HG03439 (cell line): ENCODE data around the gene SEC14L5.
A peak's percentile ranks its signal among the peaks of the same experiment; 100 is the strongest.

Experiments
- ATAC-seq: cut with Tn5 transposase; IDR thresholded peaks from one replicate; pipeline ENCODE4 v1.9.1; 2021; ENCODE audit warnings: mild to moderate bottlenecking, moderate library complexity; ENCODE audit not compliant: unreplicated experiment

The SEC14L5 gene

DNA sequence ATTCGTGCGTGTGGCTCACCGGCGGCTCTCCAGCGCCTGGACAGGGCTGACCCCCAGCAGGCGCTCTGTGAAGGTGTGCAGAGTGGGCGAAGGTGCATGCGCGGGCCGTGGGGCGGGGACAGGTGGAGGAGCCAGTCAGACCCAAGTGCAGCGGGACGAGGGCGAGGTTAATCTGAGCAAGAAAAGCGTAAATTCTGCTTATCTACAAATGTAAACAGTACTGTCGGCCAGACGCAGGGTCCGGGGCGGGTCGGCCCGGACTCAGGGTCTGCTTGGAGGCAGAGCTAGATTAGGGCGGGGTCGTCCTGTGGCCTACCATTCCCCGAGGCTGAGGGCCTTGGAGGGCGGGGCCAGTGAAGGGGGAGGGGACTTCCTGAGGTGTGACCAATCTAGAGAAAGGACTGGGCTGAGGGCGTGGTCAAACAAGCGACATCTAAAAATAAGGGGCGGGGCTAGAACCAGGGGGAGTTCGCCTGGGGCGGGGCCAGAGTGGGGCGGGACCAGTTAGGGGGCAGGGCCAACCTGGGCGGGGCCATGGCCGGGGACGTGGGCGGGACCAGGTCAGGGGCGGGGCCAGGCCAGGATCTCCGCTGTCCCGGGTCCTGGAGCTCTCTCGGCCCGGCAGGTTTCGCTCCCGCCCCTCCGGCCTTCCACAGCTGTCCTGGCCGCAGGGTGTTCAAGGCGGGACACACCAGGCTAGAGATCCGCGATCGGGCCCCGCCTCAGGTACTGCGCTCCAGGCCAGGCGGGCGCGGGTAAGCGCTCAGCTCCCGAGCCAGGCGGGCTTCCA, at the start of gene SEC14L5:
TSS of gene SEC14L5 (plus strand) at position 611 of the 790 bp plus-strand sequence. CDS start 994 bp downstream, outside the sequence.
- ATAC-seq: peak; percentile 59

DNA sequence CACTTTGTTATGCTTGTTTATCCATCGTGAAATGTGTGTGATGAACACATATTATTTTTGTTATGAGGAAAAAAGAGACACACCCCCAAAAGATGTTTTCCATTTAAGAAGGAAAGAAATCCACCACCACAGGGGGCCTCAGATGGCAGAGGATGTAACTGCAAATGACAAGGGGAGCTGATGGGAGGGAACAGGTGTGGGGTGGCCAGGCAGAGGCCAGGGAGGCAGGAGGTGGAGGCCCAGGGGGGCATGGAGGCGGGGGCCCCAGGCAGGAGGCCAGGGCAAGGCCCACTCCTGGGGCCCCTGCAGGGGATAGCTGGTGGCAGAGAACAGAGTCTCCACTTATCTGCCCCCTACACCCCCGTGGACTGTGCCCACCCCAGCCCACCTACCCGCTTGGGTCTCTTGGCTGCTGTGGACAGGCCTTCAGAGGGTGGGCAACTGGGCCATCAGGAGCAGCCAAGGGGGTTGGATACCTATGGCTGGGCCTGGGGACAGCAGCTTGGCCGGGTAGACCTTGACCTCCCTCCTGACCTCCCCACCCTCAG, 49.2 kb upstream of the SEC14L5 start:
- no peak for ATAC-seq

DNA sequence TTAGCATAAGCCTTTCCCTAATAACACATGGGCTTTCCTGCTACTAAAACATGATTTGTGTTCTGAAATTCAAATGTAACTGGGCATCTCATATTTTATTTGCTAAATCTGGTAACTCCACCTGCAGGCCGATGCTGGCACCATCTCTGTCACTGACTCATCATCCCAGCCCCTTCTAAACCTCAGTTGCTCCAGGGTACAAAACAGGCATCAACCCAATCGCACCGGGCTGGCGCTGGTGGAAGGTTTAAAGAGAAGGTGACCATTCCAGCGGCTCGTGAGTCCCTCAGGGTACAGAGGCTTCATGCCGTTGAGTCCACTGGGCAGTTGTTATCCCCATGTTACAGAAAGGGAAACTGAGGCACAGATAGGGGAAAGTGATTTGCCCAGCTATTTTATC, 48.3 kb upstream of the SEC14L5 start:
- ATAC-seq: no peak

DNA sequence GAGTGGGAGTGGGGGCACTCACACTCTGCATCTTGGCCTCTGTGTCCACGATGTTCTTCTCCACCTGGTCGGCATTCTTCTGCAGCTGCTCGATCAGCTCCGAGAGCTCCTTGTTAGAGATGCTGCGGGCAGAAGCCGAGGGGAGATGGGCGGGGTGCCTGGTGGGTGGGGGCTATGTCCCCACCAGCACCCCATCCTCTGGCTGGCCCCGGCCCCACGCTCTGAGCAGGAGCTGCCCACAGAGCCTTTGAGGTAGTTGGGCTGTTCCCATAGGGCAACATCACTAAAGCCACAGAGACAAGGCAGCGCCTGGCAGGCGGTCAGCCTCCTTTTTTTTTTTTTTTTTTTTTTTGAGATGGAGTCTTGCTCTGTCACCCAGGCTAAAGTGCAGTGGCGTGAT, 47.3 kb upstream of the SEC14L5 start:
- no peak for ATAC-seq

DNA sequence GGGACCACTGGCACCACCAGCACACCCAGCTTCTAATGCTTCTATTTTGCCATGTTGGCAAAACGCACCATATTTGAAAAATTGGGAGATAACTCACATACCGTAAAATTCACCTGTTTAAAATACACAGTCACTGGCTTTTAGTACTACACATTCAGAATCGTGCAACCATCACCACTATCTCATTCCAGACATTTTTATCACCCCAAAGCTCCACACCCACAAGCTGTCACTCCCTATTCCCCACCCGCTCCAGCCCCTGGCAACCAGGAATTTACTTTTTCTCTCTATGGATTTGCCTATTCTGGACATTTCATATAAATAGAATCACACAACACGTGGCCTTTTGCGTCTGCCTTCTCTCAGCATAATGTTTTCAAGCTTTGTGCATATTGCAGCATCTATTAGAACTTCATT, 46.2 kb upstream of the SEC14L5 start:
- ATAC-seq: no peak

DNA sequence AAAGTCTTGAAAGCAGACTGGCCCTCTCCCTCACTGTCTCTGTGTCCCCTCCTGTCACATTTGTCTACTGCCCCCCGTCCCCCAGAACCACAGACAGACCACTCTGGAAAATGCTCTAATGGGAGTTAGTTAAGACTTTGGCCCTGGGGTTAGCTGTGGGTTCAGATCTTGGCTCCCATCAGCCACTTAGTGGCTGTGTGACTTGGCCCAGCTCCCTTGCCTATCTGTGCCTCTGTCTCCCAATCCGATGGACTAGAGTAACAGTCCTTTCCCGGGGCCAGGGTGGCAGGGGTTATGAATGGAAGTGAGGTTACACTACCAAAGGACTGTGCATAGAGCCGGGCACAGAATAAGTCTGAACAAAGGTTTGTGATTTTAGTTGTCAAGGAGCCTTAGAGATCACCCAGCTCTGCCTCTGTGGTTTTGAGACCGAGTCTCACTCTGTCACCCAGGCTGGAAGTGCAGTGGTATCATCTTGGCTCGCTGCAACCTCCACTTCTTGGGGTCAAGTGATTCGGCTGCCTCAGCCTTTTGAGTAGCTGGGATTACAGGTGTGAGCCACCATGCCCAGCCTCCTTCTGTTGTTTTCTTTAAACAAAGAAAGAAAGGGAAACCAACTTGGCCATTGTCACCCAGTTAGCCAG, 44.9 kb upstream of the SEC14L5 start:
- no peak for ATAC-seq

DNA sequence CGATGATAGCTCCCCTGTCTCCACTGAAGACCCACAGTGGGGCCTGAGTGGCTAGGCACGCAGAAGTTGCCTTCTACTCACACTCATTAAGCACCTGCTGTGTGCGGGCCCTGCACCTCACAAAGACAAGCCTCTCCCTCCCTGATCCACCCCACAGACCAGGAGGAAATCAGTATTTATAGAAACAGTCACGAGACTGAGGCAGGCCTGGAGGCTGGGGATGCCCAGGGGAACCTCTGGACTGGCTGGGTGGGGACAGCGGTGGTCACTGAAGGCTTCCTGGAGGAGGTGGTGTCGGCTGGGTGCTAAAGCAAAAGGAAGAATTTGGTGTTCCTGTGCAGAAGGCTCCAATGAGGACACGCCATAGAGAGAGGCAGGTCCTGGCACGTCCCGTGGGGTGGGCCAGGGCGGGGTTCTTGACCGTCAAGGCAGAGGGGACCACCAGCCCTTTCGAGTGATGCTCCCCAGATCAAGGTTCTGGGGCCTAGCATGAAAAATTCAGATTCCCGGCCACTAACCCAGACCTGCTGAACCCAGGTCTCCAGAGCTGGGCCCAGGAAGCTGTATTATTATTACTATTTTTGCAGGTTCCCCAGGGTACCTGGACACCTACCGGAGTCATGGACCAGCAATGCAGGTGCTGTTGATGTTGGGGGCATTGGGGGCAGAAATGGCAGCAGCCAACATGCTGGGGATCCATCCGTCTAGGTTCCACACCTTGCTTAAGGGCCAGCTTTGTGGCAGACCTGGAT, 44.2 kb upstream of the SEC14L5 start:
- no peak for ATAC-seq

DNA sequence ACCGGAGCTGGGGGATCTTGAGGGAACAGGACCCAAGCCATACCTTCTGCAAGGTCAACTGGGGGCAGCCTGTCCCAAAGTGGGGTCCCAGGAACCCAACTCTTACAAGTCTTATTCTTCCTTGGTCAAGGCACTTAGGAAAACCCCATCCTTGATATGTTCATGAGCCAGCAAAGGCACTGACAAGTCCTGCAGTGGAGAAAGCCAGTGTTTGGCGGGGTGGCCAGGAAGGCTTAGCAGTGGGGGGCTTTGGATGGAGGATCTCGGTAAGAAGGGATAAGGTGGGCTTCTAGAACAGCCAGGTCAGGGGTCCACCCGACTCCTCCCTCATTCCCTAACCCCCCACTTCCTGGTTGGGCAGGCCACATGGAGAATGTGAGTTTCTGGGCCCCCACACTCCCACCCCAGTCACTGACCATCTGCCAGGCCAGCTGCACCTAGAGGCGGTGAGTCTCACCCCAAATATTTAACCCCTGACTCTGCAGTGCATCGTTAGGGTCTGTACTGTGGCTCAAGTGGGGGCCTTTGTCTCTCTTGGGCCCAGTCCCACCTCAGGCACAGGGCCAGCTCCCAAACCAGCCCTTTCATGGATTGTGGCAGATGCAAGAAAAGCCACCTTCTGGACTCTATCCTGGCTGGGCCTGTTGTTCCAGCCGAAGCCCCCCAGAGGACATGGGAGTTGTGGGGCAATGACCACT, 43.5 kb upstream of the SEC14L5 start:
- no peak for ATAC-seq

DNA sequence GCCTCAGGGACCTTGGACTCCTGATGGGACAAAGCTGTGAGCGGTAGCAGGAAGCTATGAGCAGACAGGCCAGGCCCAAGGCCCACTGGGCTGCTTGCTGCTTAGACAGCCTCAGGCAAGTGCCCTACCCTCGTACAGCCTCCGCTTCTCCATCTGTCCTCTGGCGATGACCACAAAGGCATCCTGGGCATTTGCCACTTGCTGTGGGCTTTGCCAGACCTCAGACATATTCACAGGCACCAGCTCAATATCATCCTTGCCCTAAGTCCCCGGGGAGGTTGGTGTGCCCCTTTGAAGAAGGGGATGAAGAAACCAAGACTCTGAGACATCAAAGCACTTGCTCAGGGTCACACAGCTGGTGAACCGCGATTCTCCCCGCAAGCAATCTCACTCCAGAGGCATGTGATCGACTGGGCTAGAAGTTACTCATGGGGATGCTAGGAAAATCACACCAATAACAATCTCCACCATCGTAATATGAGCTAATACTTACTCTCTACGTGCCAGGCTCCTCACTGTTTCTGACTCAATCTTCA, 42.8 kb upstream of the SEC14L5 start:
- no peak for ATAC-seq

DNA sequence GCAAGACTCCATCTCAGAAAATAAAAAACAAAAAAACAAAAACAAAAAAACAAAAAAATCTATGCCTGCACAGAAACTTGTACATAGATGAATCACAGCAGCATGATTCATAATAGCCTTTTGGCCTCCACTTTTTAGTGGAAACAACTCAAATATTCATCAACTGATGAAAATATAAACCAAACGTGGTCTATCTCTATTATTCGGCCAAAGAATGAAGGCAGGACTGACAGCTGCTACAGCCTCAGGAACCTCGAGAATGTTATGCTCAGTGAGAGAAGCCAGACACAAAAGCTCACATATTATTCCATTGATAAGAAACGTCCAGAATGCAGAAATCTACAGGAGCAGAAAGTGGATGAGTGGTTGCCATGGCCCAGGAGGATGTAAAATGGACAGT, 41.0 kb upstream of the SEC14L5 start:
- no peak for ATAC-seq

DNA sequence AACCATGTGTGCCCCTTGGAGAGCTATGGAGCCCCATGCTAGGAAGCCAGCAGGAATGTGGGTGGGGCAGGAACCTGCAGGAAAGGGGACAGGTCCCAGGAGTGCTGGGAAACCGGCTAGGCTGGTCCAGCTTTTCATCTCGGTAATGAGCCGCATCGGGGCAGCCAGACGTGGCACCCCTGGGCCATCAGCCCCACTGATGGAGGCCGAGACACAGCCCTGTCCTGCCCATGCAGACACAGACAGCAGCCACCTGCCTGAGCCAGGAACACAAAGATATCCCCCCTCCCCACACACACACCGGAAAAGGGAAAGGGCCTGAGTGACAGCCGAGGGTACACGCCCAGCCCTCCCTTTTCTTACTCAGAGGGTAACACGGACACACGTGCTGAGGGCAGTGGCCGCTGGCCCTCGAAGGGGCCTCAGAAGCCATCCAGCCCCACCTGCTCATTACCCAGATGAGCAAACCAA, 39.3 kb upstream of the SEC14L5 start:
- ATAC-seq: no peak

DNA sequence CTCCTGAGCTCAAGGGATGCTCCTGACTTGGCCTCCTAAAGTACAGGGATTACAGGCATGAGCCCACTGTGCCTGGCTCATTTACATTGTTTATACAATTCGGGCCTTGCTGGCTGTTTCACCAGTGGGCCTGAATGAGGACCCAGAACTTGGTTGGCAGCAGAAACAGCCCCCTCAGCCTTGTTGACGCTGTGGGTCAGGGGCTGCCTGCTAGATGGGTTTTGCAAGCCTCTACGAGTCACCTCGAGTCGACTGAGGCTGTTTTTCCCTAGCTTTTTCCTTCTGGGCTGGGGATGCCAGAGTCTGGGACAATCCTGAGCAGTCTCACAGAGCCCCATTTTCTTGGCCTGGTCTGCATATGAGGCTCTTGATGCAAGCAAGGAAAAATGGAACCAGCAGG, 37.3 kb upstream of the SEC14L5 start:
- no peak for ATAC-seq

DNA sequence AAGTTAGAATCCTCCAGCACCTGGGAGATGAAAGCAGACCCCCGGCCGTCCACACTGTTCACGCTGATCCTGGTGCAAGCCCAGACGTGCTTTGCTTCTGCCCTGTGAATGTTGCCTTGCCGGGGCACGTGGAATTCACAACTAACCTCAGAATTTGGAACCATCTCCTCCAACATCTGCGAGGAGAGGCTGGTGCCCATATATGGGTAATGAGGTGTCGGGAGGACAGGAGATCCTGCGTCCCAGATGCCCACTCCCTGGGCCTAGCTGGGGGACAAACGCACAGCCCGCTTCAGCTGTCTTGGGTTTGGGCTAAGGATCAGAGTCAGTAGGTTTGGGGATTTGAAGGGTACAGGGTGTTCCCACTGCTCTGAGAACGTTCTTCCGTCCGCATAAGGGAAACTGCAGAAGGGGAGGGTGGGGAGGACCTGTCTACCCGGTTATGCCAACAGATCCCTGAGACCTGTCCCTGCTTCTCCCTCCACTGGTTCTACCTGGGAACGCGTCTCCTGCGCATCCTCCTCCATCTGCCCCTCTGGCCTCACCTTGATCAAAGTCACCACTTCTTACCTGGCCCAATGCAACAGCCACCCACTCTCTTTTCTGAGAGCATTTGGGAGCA, 35.3 kb upstream of the SEC14L5 start:
- no peak for ATAC-seq

DNA sequence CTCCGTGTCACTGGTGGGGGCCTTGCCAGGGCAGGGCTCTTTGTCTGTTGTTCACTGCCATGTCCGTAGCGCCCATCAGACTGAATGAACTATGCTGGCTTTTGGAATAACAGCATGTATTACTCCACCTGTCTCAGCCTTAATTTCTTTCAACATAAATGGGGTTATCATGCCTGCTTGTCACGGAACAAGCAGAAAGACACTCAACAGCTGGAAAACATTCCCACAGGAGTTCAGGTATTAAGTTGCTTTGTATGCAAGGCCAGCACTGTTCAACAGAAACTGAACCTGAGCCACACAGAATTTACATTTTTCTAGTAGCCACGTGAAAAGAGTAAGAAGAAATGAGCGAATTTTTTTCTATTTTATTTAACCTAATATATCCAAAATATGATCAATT, 34.3 kb upstream of the SEC14L5 start:
- ATAC-seq: no peak

DNA sequence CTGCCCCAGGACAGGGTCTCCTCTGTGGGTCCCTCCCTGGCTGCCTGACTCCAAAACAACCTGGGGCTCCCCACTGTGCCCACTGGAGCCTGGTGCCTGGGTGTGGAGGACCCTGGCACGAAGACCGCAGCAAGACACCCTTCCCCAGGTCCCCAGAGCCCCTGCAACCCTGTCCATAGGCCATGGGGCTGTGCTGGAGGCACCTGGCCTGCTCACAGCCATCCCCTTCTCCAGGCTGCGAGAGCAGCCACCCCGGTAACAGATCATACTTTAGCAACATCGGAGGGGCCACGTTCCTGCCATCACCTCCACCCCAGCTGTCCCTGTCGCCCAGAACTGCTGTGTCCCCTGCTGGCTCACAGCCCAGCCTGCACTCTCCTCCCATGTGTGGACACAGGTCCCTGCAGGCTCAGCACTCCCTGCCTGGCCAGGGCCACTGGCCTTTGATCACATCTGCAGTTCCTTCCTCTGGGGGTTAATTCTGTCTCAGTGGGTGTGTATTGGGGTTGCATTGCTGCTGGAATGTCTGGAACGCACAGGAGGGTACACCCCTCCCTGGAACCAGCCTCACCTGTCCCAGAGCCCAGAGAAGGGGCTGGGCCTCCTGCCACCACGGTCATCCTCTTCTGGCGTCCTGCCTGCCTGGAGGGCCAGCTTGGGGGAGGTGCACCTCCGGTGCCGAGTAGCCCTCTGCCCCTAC, 33.4 kb upstream of the SEC14L5 start:
- no peak for ATAC-seq

DNA sequence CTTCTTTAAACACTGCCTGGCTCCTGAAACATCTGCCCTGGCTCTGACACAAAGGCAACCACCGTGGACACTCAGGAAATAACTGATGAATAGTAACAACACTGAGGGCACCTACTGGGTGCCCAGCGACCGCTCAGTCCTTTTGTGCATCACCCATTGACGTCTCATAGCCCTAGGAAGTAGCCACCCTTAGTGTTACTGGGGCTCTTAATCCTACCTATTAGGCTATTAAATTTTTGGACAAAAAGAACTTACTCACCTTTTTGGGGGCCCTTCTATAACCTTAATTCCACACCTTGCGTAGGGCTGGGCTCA, 32.9 kb upstream of the SEC14L5 start:
- ATAC-seq: no peak

DNA sequence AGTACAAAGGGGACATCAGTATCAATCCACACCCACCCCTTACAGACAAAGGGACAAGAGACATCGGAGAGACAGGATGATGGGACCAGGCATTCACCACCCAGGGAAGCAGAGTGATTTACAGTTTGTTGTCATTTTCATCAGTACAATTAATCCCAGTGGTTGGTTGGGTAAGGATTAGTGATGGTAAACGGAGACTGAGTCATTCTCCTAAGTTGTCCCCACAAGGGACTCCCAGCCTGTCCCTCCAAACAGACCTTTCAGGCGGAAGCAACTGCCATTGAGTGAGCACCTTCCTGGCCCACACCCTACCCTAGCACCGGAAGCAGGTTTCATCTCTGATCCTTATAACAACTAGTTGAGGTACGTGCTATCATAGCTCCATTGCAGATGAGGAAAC, 32.3 kb upstream of the SEC14L5 start:
- no peak for ATAC-seq

DNA sequence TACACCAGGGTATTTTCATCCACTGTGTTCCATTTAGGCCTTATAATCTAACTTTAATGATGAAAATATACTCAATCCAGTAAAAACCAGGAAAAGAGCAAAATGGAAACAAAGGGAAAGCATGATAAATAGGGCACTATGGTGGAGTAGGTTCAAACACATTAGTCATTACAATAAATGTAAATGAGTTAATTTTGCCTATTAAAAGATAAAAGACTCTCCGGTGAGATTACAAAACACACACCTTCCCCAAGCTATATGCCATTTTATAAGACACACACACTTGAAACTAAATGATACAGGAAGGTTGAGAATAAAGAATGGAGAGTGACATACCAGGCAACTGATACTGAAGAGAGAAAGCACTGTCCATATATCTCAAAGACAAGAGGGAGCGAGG, 31.2 kb upstream of the SEC14L5 start:
- ATAC-seq: no peak

DNA sequence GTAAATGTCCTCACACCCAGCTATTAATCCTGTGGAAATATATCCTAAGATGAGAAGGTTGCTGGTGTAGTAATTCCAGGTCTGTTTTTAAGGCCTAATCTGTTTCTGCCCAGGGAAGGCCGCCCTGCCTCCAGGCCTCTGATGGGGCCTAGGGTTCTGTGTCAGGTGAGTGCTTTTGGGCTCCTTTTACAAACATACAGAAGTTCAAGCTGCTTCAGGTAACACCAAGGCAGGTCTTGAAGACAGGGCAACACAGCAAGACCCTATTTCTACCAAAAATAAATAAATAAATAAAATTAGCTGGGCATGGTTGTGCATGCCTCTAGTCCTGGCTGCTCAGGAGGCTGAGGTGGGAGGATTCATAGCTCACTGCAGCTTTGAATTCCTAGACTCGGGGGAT, 30.5 kb upstream of the SEC14L5 start:
- no peak for ATAC-seq

DNA sequence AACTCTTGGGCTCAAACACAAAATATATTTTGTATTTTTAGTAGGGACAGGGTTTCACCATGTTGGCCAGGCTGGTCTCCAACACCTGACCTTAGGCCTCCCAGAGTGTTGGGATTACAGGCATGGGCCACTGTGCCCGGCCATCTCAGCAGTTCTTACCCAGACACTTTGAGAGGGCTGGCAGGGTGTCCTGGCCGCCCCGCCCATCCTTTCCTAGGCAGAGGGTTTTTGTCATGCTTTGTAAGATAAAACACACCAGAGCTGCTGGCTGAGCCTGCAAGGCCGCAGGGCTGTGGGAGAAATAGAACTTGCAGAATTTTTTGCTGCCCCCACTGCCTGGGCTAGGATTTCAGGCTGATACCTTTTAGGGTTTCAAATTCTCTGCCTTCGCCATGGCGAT, 29.9 kb upstream of the SEC14L5 start:
- no peak for ATAC-seq
